NCI-H526 (cell line): Measurements from ENCODE around the gene ANP32D.
"Not testable (repeated sequence)": the region's sequence is repeated elsewhere in the genome, so short reads cannot be mapped to it uniquely, and the experiment has no call there.

ENCODE experiments used
- DNase-seq, 2 experiments: peaks; one replicate each; lab custom pipeline; 2025; lab: John Stamatoyannopoulos, UW

The ANP32D gene

DNA sequence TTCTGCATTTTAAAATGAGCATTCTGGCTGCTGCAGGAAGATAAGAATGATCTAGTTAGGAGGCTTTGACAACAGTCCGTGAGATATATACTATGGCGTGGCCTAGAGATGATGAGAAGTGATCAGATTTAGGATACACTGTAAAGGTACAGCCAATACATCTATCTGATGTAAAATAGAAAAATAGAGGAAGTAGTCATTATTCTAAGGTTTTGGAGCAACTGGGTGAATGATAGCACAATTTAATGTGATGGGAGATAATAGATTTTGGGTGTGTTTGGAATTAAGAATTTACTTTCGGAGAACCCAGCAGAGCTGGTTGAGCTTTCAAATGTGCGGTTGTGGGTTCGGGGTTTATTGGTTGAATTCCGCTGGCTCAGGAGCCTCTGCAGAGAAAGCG, at the start of gene ANP32D:
TSS of gene ANP32D (plus strand) at position 301 of the 400 bp plus-strand sequence. CDS start 106 bp downstream, outside the sequence.
- DNase-seq: no peak

- no peak for DNase-seq
These were observed 49.2 kb upstream of the ANP32D start for GRCh38 chr12:48423171-48423570.

DNA sequence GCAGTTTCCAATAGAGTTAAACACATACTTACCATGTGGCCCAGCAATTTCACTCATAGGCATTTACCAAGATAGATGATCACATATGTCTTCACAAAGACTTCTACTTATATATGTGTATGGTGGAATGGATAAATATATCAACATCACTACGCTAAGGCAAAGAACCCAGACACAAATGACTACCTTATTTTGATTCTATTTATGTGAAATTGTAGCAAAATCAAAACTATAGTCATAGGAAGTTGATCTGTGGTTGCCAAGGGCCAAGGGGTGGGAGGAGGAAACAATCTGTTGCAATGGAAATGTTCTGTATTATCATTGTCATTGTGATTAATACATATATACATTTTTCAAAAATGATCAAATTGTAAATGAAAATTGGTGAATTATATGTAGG, 47.7 kb upstream of the ANP32D start:
- DNase-seq: no peak

DNA sequence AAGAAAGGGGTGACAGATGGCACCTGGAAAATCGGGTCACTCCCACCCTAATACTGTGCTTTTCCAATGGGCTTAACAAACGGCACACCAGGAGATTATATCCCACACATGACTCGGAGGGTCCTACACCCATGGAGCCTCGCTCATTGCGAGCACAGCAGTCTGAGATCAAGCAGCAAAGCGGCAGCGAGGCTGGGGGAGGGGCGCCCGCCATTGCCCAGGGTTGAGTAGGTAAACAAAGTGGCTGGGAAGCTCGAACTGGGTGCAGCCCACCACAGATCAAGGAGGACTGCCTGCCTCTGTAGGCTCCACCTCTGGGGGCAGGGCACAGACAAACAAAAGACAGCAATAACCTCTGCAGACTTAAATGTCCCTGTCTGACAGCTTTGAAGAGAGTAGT, 38.3 kb upstream of the ANP32D start:
- not testable (repeated sequence) for DNase-seq

- no peak for DNase-seq
These were observed 31.3 kb upstream of the ANP32D start for GRCh38 chr12:48441069-48441468.

- peak in 1 of 2 experiments; percentile 8 for DNase-seq
These were observed 30.0 kb upstream of the ANP32D start for GRCh38 chr12:48442179-48442847.

- no peak for DNase-seq
These were observed 26.8 kb upstream of the ANP32D start for GRCh38 chr12:48445538-48445937.

GRCh38 chr12:48446161-48446776, 26.1 kb upstream of the ANP32D start:
- DNase-seq: no peak

DNA sequence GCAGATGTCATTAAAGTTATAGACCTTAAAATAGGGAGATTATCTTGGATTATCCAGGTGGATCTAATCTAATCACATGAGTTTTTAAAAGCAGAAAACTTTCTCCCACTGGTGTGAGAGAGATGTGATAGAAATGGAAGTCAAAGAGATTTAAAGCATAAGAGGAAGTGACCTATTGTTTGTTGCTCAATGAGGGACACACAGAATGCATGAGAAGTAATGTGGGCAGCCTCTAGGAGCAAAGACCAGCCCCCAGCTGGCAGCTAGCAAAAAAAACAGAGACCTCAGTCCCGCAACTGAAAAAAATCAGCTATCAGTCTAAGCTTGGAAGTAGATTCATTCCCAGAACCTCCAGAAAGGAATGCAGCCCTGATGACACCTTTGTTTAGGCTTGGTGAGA, 24.6 kb upstream of the ANP32D start:
- DNase-seq: no peak

DNA sequence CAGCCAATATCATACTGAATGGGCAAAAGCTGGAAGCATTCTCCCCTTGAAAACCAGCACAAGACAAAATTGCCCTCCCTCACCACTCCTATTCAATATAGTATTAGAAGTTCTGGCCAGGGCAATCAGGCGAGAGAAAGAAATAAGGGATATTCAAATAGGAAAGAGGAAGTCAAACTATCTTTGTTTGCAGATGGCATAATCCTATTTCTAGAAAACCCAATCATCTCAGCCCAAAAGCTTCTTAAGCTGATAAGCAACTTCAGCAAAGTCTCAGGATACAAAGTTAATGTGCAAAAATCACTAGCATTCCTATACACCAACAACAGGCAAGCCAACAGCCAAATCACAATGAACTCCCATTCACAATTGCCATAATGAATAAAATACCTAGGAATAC, 21.0 kb upstream of the ANP32D start:
- DNase-seq: no peak

GRCh38 chr12:48452961-48453360, 19.4 kb upstream of the ANP32D start:
- not testable (repeated sequence) for DNase-seq

DNA sequence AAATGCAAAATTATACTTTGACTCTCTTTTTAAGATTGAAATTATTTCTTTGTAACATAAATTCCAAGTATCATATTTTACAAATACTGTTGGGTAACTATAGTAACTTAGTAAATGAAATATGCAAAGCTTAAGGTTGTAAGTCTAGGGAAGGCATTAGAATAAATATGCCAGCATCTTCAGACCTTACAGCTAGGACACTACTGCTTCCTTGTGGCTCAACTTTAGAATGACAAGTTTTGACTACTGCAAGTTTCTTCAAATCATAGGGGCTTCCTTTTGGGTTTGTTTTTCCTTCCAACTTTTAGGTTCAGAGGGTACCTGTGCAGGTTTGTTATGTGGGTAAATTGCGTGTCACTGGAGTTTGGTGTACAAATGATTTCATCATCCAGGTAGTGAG, 17.7 kb upstream of the ANP32D start:
- DNase-seq: peak; percentile 28 to 40

GRCh38 chr12:48455116-48455515, 17.2 kb upstream of the ANP32D start:
- no peak for DNase-seq

- DNase-seq: no peak
These were observed 13.1 kb upstream of the ANP32D start for GRCh38 chr12:48459259-48459658.

DNA sequence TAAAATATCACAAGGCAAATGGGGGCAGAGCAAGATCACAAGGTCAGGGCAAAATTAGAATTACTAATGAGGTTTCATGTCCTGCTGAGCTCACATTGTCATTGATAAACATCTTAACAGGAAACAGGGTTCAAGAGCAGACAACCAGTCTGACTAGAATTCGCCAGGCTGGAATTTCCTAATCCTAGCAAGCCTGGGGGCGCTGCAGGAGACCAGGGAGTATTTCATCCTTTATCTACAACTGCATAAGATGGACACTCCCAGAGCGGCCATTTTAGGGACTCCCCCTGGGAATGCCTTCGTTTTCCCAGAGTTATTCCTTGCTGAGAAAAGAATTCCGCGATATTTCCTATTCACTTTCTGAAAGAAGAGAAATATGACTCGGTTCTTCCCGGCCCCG, 3.3 kb upstream of the ANP32D start:
- DNase-seq: not testable (repeated sequence)

DNA sequence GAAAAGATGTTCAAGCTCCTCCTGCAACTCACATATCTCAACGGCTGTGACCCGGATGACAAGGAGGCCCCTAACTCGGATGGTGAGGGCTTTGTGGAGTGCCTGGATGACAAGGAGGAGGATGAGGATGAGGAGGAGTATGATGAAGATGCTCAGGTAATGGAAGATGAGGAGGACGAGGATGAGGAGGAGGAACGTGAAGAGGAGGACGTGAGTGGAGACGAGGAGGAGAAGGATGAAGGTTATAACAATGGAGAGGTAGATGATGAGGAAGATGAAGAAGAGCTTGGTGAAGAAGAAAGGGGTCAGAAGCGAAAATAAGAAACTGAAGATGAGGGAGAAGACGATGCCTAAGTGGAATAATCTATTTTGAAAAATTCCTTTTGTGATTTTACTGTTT, 702 bp downstream of the ANP32D start:
- no peak for DNase-seq

GRCh38 chr12:48474497-48474896, 2.1 kb downstream of the ANP32D start:
- DNase-seq: peak in 1 of 2 experiments; percentile 23

- no peak for DNase-seq
These were observed 9.8 kb downstream of the ANP32D start, which contains the start of gene C12orf54 for GRCh38 chr12:48482198-48482597. Gene C12orf54 (plus strand): TSS chr12:48482498. CDS start chr12:48483297, 799 bp downstream.

- DNase-seq: no peak
These were observed 10.6 kb downstream of the ANP32D start for GRCh38 chr12:48482930-48483329.

GRCh38 chr12:48486261-48486660, 13.9 kb downstream of the ANP32D start:
- DNase-seq: no peak

DNA sequence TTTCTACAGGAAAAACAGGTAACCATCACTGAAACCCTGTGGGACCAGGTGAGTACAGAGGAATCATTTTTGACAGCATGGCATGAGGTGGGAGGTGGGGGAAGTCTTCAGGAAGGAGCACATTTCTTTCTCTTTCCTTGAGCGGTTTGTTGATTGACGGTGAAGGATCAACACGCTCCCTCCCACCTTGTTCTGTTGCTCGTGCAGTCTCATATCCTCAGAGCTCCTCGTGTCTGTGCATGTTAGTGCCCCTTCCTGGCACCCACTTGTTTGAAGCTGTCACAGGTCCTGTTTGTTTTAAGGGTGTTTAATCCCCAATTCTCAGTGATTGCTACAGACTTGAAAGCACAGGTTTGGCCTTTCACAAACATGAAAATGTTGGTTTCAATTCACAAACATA, 14.3 kb downstream of the ANP32D start:
- DNase-seq: no peak

DNA sequence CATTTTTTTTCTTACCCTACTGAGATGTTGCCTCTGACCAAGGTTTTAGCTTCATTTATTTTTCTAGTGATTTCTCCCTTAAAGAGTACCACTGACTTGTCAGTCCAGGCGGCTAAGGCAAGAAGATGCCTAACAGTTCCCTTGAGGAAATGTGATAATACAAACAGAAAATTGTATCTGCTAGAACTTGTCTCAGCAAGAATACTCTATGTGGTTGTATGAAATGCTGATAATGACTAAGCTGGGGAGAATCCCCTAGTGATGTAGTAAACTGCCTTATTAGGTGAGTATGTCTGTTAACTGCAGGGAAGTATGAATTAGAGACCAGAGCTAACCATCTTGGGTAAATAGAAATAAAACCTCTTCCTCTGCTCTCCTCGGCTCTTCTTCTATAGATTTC, 16.7 kb downstream of the ANP32D start:
- DNase-seq: no peak

DNA sequence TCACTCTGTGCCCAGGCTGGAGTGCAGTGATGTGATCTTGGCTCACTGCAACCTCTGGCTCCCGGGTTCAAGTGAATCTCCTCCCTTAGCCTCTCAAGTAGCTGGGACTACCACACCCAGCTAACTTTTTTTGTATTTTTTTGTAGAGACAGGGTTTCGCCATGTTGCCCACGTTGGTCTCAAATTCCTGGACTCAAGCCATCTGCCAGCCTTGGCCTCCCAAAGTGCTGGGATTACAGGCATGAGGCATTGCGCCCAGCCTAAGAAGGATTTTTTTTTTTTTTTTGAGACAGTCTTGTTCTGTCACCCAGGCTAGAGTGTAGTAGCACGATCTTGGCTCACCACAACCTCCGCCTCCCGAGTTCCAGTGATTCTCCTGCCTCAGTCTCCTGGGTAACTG, 17.1 kb downstream of the ANP32D start:
- not testable (repeated sequence) for DNase-seq

- DNase-seq: not testable (repeated sequence)
These were observed 27.9 kb downstream of the ANP32D start for GRCh38 chr12:48500281-48500680.
